Cardiac muscle cell (in vitro differentiated cells and primary cell): Measurements from ENCODE around the gene MTERF2. TPM values are rescaled to one million over a fixed set of nuclear protein-coding genes. Genes with fewer than 3 reads are reported as not detected.

ENCODE experiments used
- DNase-seq, 2 donors: peaks; one replicate each; pipeline versions ENCODE4 v3.0.0 to v3.0.0-alpha.2; 2010 to 2017; ENCODE audit warnings: low read depth in 1 of 2, low spot score in 1 of 2
- H3K27ac ChIP-seq: fragments of 200-600 bp; sonication (generic); 2 replicates; pipeline ENCODE4 v1.5.1; 2016
- H3K27me3 ChIP-seq: fragments of 200-600 bp; sonication (generic); 2 replicates; pipeline ENCODE4 v1.6.0; 2016; ENCODE audit warnings: control low read depth
- H3K36me3 ChIP-seq: fragments of 200-600 bp; sonication (generic); 2 replicates; pipeline ENCODE4 v1.5.1; 2016; ENCODE audit warnings: control low read depth
- H3K4me1 ChIP-seq: fragments of 200-600 bp; sonication (generic); 2 replicates; pipeline ENCODE4 v1.8.1; 2017; ENCODE audit warnings: low read depth, mild to moderate bottlenecking, mixed run types
- H3K4me3 ChIP-seq: fragments of 200-600 bp; sonication (generic); 2 replicates; pipeline ENCODE4 v1.5.1; 2016; ENCODE audit warnings: mild to moderate bottlenecking
- H3K9me3 ChIP-seq: fragments of 200-600 bp; sonication (generic); 2 replicates; pipeline ENCODE4 v1.5.1; 2017; ENCODE audit warnings: low read depth, mild to moderate bottlenecking, control low read depth
- CTCF ChIP-seq: IDR thresholded peaks from 2 replicates; pipeline ENCODE4 v1.5.1; 2012; ENCODE audit warnings: low read depth, mild to moderate bottlenecking, low read length
- polyA plus RNA-seq: library from polyadenylated mRNA; unstranded; fragments of >200 nt; fragmentation: Nextera tagmentation; extraction: Ambion mirVana; gene quantifications from 2 replicates; pipeline ENCODE4 v1.2.1, GENCODE V29; 2016
- total RNA-seq: library from RNA; depleted of rRNA; stranded (reverse); fragments of >200 nt; gene quantifications from 2 replicates; pipeline ENCODE4 v1.2.3, GENCODE V29; 2016

Gene MTERF2
- total and polyA plus RNA-seq, 2 experiments from 2014 or later: 52.0 to 66.1 TPM

- TF ChIP-seq CTCF: no peak
- H3K9me3 ChIP-seq: no peaks in the 10 kb centered on the region
- H3K4me1 ChIP-seq: peaks cover 31% of the 10 kb centered on the region
- no peak overlapping the region for H3K4me3 ChIP-seq
- peaks cover 17% of the 10 kb centered on the region for H3K36me3 ChIP-seq
- H3K27ac ChIP-seq: peak overlapping the region; percentile 38
- DNase-seq: no peak
- H3K27me3 ChIP-seq: no peaks in the 10 kb centered on the region
These were observed 13.4 kb downstream of the MTERF2 start for GRCh38 chr12:106973545-106973944.

DNA sequence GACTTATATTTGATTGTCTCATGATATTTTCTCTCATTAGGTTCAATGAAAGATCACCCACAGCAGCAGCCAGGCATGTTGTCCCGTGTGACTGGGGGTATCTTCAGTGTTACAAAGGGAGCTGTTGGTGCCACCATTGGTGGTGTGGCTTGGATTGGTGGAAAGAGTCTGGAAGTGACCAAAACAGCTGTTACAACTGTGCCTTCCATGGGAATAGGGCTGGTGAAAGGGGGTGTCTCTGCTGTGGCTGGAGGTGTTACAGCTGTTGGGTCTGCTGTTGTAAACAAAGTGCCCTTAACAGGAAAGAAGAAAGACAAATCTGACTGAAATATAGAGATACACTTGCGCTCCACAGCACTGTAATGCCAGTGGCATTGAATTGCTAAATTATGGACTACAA lies 15.9 kb downstream of the MTERF2 start:
- Histone ChIP-seq H3K9me3 (no peaks in the 10 kb centered on the region), H3K27ac (peak overlapping the region; percentile 46), H3K4me1 (peaks cover 6% of the 10 kb centered on the region), H3K4me3 (no peak overlapping the region), H3K36me3 (peaks cover 30% of the 10 kb centered on the region), H3K27me3 (no peaks in the 10 kb centered on the region)
- no peak for DNase-seq
- TF ChIP-seq CTCF: no peak

- peaks cover 18% of the 10 kb centered on the region for H3K36me3 ChIP-seq
- no peak for DNase-seq
- TF ChIP-seq CTCF: no peak
These were observed 22.4 kb downstream of the MTERF2 start for GRCh38 chr12:106964526-106964925.

GRCh38 chr12:106962286-106962685 lies 24.7 kb downstream of the MTERF2 start:
- H3K9me3 ChIP-seq: no peaks in the 10 kb centered on the region
- DNase-seq: no peak
- peaks cover 6% of the 10 kb centered on the region for H3K36me3 ChIP-seq
- TF ChIP-seq CTCF: no peak
- H3K27me3 ChIP-seq: no peaks in the 10 kb centered on the region
- peak overlapping the region; percentile 71 for H3K27ac ChIP-seq
- peaks cover 52% of the 10 kb centered on the region for H3K4me1 ChIP-seq
- peak overlapping the region; percentile 9 for H3K4me3 ChIP-seq

More at GRCh38 chr12:106964526-106964925, 22.4 kb downstream of the MTERF2 start:
- Histone ChIP-seq H3K9me3 (no peaks in the 10 kb centered on the region), H3K4me3 (no peak overlapping the region), H3K4me1 (peaks cover 40% of the 10 kb centered on the region), H3K27ac (no peak overlapping the region), H3K27me3 (no peaks in the 10 kb centered on the region)

- no peak for DNase-seq
- Histone ChIP-seq H3K27ac (peak overlapping the region; percentile 5), H3K9me3 (no peaks in the 10 kb centered on the region), H3K36me3 (no peaks in the 10 kb centered on the region), H3K4me1 (peaks cover 52% of the 10 kb centered on the region), H3K27me3 (no peaks in the 10 kb centered on the region), H3K4me3 (no peak overlapping the region)
- no peak for TF ChIP-seq CTCF
These were observed 26.5 kb downstream of the MTERF2 start for GRCh38 chr12:106960443-106960842.

DNA sequence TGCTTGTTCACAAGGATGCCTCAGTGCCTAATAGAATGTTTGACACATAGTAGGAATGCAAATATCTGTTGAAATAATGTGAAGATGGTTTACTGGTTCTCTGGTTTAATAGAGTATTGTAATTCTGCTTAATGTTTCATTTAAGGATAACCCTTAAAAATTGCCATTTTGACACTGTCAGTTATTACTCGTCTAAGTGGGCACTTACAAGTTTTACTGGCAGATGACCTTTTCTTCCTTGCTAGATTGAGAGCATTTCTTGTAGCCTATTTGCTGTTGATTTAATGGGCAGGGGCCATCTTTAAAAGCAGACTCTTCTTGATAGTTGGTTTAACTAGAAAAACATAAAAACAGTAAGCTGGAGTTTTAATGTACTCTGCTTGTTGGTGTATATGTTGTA lies 29.4 kb downstream of the MTERF2 start:
- no peaks in the 10 kb centered on the region for H3K27me3 ChIP-seq
- no peak for TF ChIP-seq CTCF
- H3K27ac ChIP-seq: peak overlapping the region; percentile 99
- DNase-seq: no peak
- H3K4me3 ChIP-seq: peak overlapping the region; percentile 91
- H3K4me1 ChIP-seq: peaks cover 29% of the 10 kb centered on the region
- no peaks in the 10 kb centered on the region for H3K9me3 ChIP-seq
- H3K36me3 ChIP-seq: no peaks in the 10 kb centered on the region
